MM.1S (cell line): ENCODE measurements around the gene FAM81B.
"Not testable (repeated sequence)": the region's sequence is repeated elsewhere in the genome, so short reads cannot be mapped to it uniquely, and the experiment has no call there.

Source experiments
- DNase-seq: peaks from one replicate; pipeline ENCODE4 v3.0.0-alpha.2; 2015
- H2AFZ ChIP-seq: fragments of 300-600 bp; sonication (generic); 2 replicates; pipeline ENCODE4 v1.6.0; 2016; ENCODE audit warnings: antibody characterized with exemption, low read length
- H3F3A ChIP-seq: fragments of 300-600 bp; sonication (generic); 2 replicates; pipeline ENCODE4 v1.6.1; 2016; ENCODE audit warnings: mild to moderate bottlenecking, antibody characterized with exemption, low read length, moderate library complexity, mixed read lengths; ENCODE audit not compliant: insufficient read depth
- H3K27ac ChIP-seq: fragments of 300-600 bp; sonication (generic); 2 replicates; pipeline ENCODE4 v1.5.1; 2016; ENCODE audit warnings: mild to moderate bottlenecking, low read length
- H3K27me3 ChIP-seq: fragments of 300-600 bp; sonication (generic); replicated peaks from 2 replicates; pipeline ENCODE4 v1.6.0; 2016; ENCODE audit warnings: low read length; ENCODE audit not compliant: insufficient read depth
- H3K36me3 ChIP-seq: fragments of 300-600 bp; sonication (generic); replicated peaks from 2 replicates; pipeline ENCODE4 v1.6.1; 2016; ENCODE audit warnings: mild to moderate bottlenecking, low read length, mixed read lengths; ENCODE audit not compliant: insufficient read depth
- H3K4me1 ChIP-seq: fragments of 300-600 bp; sonication (generic); 2 replicates; pipeline ENCODE4 v1.6.1; 2016; ENCODE audit warnings: low read length, mixed read lengths
- H3K4me2 ChIP-seq: fragments of 300-600 bp; sonication (generic); 2 replicates; pipeline ENCODE4 v1.6.0; 2016; ENCODE audit warnings: low read depth, low read length
- H3K4me3 ChIP-seq: fragments of 300-600 bp; sonication (generic); 2 replicates; pipeline ENCODE4 v1.5.1; 2016; ENCODE audit warnings: low read length, mixed read lengths
- H3K79me2 ChIP-seq: fragments of 300-600 bp; sonication (generic); 2 replicates; pipeline ENCODE4 v1.6.1; 2016; ENCODE audit warnings: mixed run types, low read length, mixed read lengths
- H3K9ac ChIP-seq: fragments of 300-600 bp; sonication (generic); 2 replicates; pipeline ENCODE4 v1.6.1; 2016; ENCODE audit warnings: low read length, mixed read lengths
- H3K9me2 ChIP-seq: fragments of 300-600 bp; sonication (generic); replicated peaks from 2 replicates; pipeline ENCODE4 v1.6.1; 2016; ENCODE audit warnings: mild to moderate bottlenecking, low read length, mixed read lengths; ENCODE audit not compliant: insufficient read depth
- H3K9me3 ChIP-seq: fragments of 300-600 bp; sonication (generic); replicated peaks from 2 replicates; pipeline ENCODE4 v1.6.1; 2016; ENCODE audit warnings: mild to moderate bottlenecking, low read length, mixed read lengths; ENCODE audit not compliant: insufficient read depth
- H4K20me1 ChIP-seq: fragments of 300-600 bp; sonication (generic); 2 replicates; pipeline ENCODE4 v1.6.1; 2016; ENCODE audit warnings: mild to moderate bottlenecking, low read length, moderate library complexity, mixed read lengths; ENCODE audit not compliant: insufficient read depth
- EZH2 ChIP-seq: fragments of 300-600 bp; sonication (generic); optimal IDR thresholded peaks from 2 replicates; pipeline ENCODE3; 2017; ENCODE audit warnings: low read depth, mild to moderate bottlenecking, antibody characterized with exemption, low read length, mixed read lengths
- EZH2phosphoT487 ChIP-seq: fragments of 300-600 bp; sonication (generic); IDR thresholded peaks from 2 replicates; pipeline ENCODE4 v1.6.1; 2018; ENCODE audit warnings: antibody characterized with exemption, low read length
- TF ChIP-seq, protein P1 (sequence below): fragments of 300-600 bp; sonication (generic); IDR thresholded peaks from 2 replicates; pipeline ENCODE4 v1.5.1; 2016; ENCODE audit warnings: antibody characterized with exemption, low read length, mixed read lengths

Gene FAM81B

DNA sequence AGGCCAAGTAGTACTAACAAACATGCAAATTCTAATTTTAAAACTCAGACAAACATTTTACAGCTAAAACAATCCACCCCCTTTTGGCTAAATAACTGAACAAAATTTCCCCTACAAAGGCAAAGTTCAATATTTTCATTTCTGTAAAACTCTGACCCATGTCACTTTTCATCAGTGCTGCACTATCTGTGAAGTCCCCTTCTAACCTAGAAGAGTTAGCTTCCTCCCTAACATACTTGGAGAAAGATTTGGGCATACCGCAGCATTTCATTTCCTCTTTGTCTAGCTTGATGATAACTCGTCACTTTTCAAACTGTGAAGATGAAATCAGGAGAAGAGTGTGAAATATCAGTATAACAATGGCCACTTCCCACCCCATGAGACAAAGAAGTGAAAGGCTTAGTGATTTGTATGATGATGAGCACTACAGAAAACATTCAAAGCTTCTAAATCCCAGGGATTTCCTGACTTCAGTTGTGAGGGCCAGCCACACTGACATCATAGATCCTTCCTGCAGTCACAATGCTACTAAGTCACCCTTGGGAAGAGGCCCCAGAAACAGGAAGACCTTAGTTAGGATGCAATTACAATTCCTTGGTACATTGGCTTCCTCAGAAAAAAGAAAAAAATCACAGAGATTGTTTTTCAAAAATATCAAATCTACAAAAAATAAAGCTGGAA, at the start of gene FAM81B:
Gene FAM81B, plus strand, starts transcription at position 555 of the 681 bp plus-strand sequence. Its CDS starts 24 bp downstream, at position 579.
- TF ChIP-seq, protein P1, sequence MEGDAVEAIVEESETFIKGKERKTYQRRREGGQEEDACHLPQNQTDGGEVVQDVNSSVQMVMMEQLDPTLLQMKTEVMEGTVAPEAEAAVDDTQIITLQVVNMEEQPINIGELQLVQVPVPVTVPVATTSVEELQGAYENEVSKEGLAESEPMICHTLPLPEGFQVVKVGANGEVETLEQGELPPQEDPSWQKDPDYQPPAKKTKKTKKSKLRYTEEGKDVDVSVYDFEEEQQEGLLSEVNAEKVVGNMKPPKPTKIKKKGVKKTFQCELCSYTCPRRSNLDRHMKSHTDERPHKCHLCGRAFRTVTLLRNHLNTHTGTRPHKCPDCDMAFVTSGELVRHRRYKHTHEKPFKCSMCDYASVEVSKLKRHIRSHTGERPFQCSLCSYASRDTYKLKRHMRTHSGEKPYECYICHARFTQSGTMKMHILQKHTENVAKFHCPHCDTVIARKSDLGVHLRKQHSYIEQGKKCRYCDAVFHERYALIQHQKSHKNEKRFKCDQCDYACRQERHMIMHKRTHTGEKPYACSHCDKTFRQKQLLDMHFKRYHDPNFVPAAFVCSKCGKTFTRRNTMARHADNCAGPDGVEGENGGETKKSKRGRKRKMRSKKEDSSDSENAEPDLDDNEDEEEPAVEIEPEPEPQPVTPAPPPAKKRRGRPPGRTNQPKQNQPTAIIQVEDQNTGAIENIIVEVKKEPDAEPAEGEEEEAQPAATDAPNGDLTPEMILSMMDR = no peak
- TF ChIP-seq EZH2 (no peak), EZH2phosphoT487 (no peak)
- Histone ChIP-seq H3K27me3 (no peaks in the 10 kb centered on the region), H3K4me1 (no peaks in the 10 kb centered on the region), H3K79me2 (no peaks in the 10 kb centered on the region), H2AFZ (no peak within 1 kb of the TSS), H3K27ac (no peak within 1 kb of the TSS), H4K20me1 (no peaks in the 10 kb centered on the region), H3F3A (no peaks in the 10 kb centered on the region), H3K9me2 (no peaks in the 10 kb centered on the region), H3K4me3 (no peak within 1 kb of the TSS), H3K36me3 (no peaks in the 10 kb centered on the region), H3K9ac (no peak within 1 kb of the TSS), H3K9me3 (no peaks in the 10 kb centered on the region), H3K4me2 (no peak within 1 kb of the TSS)
- no peak for DNase-seq

GRCh38 chr5:95341444-95341843, 49.7 kb upstream of the FAM81B start:
- H4K20me1 ChIP-seq, DNase-seq, H3F3A ChIP-seq, H3K4me3 ChIP-seq, H3K4me2 ChIP-seq, H3K9ac ChIP-seq, H2AFZ ChIP-seq, H3K27me3 ChIP-seq, H3K9me2 ChIP-seq, H3K9me3 ChIP-seq, H3K4me1 ChIP-seq, H3K27ac ChIP-seq, H3K79me2 ChIP-seq, H3K36me3 ChIP-seq: not testable (repeated sequence)

DNA sequence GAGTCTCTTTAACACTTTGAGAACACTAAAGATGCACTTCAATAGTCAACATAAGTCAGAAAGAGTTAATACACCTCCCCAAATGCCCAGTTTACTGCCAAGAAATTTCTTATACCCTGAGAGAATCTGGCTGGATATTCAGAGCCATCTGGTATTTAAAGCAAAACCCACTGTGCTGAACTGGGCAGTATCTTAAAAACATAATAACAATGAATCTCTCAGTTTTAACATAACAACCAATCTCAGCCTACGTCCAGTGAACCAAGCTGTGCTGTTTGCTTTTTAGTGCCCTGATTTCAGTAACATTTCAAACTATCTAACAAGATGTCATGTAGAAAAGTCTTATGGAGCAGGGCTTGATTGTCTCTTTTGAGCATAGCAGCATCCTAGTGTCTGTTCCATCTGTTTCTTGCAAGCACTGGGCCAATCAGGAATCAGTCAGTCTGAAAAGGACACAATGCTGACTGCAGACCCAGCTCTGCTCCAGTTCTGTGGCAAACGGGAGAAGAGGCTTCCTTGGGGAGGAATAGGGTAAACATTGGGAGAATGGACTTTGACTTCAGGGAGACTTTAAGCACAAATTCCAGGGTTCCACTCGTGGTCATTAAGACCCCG, 43.6 kb upstream of the FAM81B start:
- TF ChIP-seq, protein P1 = no peak
- TF ChIP-seq EZH2 (no peak), EZH2phosphoT487 (no peak)
- H2AFZ ChIP-seq = no peak overlapping the region

GRCh38 chr5:95350631-95351030, 40.5 kb upstream of the FAM81B start:
- Histone ChIP-seq H3F3A (no peaks in the 10 kb centered on the region), H3K36me3 (no peaks in the 10 kb centered on the region)

More for the DNA sequence above, 43.6 kb upstream of the FAM81B start:
- Histone ChIP-seq H3K4me3 (no peak overlapping the region), H3K9me3 (no peaks in the 10 kb centered on the region), H3K79me2 (no peaks in the 10 kb centered on the region), H3K27me3 (no peaks in the 10 kb centered on the region), H3K9me2 (no peaks in the 10 kb centered on the region), H4K20me1 (no peaks in the 10 kb centered on the region), H3K36me3 (no peaks in the 10 kb centered on the region), H3K4me1 (no peaks in the 10 kb centered on the region), H3K4me2 (no peak overlapping the region), H3K27ac (no peak overlapping the region), H3K9ac (no peak overlapping the region), H3F3A (no peaks in the 10 kb centered on the region)
- DNase-seq = no peak

More at GRCh38 chr5:95350631-95351030, 40.5 kb upstream of the FAM81B start:
- H3K9me3 ChIP-seq = no peaks in the 10 kb centered on the region
- H2AFZ ChIP-seq = no peak overlapping the region
- H3K4me1 ChIP-seq = no peaks in the 10 kb centered on the region
- no peaks in the 10 kb centered on the region for H3K27me3 ChIP-seq
- H3K4me2 ChIP-seq = no peak overlapping the region
- H3K79me2 ChIP-seq = no peaks in the 10 kb centered on the region
- no peak overlapping the region for H3K4me3 ChIP-seq
- DNase-seq = no peak
- TF ChIP-seq, protein P1 = no peak
- TF ChIP-seq EZH2phosphoT487 (no peak), EZH2 (no peak)
- no peaks in the 10 kb centered on the region for H3K9me2 ChIP-seq
- H4K20me1 ChIP-seq = no peaks in the 10 kb centered on the region
- no peak overlapping the region for H3K9ac ChIP-seq
- H3K27ac ChIP-seq = no peak overlapping the region
